HG02973 (cell line): ENCODE data around the gene NPFF.
"Not testable (repeated sequence)": the region's sequence is repeated elsewhere in the genome, so short reads cannot be mapped to it uniquely, and the experiment has no call there.

ENCODE experiments used
- ATAC-seq: cut with Tn5 transposase; IDR thresholded peaks from one replicate; pipeline ENCODE4 v1.9.1; 2021; ENCODE audit warnings: moderate library complexity; ENCODE audit not compliant: unreplicated experiment

Gene NPFF

GRCh38 chr12:53506881-53507602 is at the start of gene NPFF:
NPFF (minus strand) TSS chr12:53507484; CDS start chr12:53507474, 10 bp downstream.
- ATAC-seq, result no peak

GRCh38 chr12:53552361-53553327 is 45.4 kb upstream of the NPFF start:
- ATAC-seq, result no peak

GRCh38 chr12:53551889-53552291 is 44.6 kb upstream of the NPFF start:
- no peak for ATAC-seq

- no peak for ATAC-seq
Observed at GRCh38 chr12:53550595-53550994, 43.3 kb upstream of the NPFF start.

- not testable (repeated sequence) for ATAC-seq
Observed at GRCh38 chr12:53550131-53550530, 42.8 kb upstream of the NPFF start.

GRCh38 chr12:53548354-53548753 is 41.1 kb upstream of the NPFF start:
- ATAC-seq, result not testable (repeated sequence)

- ATAC-seq, result peak; percentile 59
Observed at GRCh38 chr12:53543539-53543938, 36.3 kb upstream of the NPFF start.

- ATAC-seq, result no peak
Observed at GRCh38 chr12:53539526-53539925, 32.2 kb upstream of the NPFF start.

- no peak for ATAC-seq
Observed at GRCh38 chr12:53538209-53538689, 31.0 kb upstream of the NPFF start.

- no peak for ATAC-seq
Observed at GRCh38 chr12:53536962-53537361, 29.7 kb upstream of the NPFF start.

GRCh38 chr12:53533471-53533870 is 26.2 kb upstream of the NPFF start:
- no peak for ATAC-seq

GRCh38 chr12:53532524-53533445 is 25.5 kb upstream of the NPFF start:
- no peak for ATAC-seq

- no peak for ATAC-seq
Observed at GRCh38 chr12:53532021-53532420, 24.7 kb upstream of the NPFF start.

- ATAC-seq, result no peak
Observed at GRCh38 chr12:53530920-53531319, 23.6 kb upstream of the NPFF start.

- no peak for ATAC-seq
Observed at GRCh38 chr12:53530061-53530460, 22.8 kb upstream of the NPFF start.

- ATAC-seq, result no peak
Observed at GRCh38 chr12:53524476-53524875, 17.2 kb upstream of the NPFF start.

- ATAC-seq, result no peak
Observed at GRCh38 chr12:53523131-53523530, 15.8 kb upstream of the NPFF start.

- no peak for ATAC-seq
Observed at GRCh38 chr12:53518381-53518780, 11.1 kb upstream of the NPFF start.

GRCh38 chr12:53516758-53517455 is 9.6 kb upstream of the NPFF start:
- ATAC-seq, result no peak

GRCh38 chr12:53515291-53515680 is 8.0 kb upstream of the NPFF start:
- ATAC-seq, result no peak
